Urinary bladder (tissue), 4 donors: ENCODE results near the gene SLC22A23. TPM values are rescaled to one million over a fixed set of nuclear protein-coding genes. Genes with fewer than 3 reads are reported as not detected.

Source experiments
- DNase-seq: peaks from one replicate; pipeline ENCODE4 v3.0.0-alpha.2; 2015; ENCODE audit errors: extremely low spot score
- H3K27ac ChIP-seq: one replicate; pipeline ENCODE4 v1.5.1; 2013; ENCODE audit warnings: low read depth, mild to moderate bottlenecking, moderate library complexity
- H3K36me3 ChIP-seq: one replicate; pipeline ENCODE4 v1.6.1; 2013; ENCODE audit warnings: mild to moderate bottlenecking, moderate library complexity; ENCODE audit not compliant: insufficient read depth
- H3K4me1 ChIP-seq: one replicate; pipeline ENCODE4 v1.6.1; 2013; ENCODE audit warnings: mild to moderate bottlenecking, moderate library complexity; ENCODE audit not compliant: insufficient read depth
- H3K4me3 ChIP-seq: one replicate; pipeline ENCODE4 v1.5.1; 2013; ENCODE audit warnings: low read depth, low read length
- WGBS: extraction: QIAGEN DNeasy Blood & Tissue Kit; methylation state at CpG from one replicate; pipeline ENCODE4 v1.1.7; 2013; 5-methylcytosine and 5-hydroxymethylcytosine counted together
- polyA plus RNA-seq: library from polyadenylated mRNA; stranded (reverse); fragments of 200-250 nt; gene quantifications from one replicate; pipeline ENCODE4 v1.2.3, GENCODE V29; 2013
- total RNA-seq: library from RNA; depleted of rRNA; stranded (reverse); fragments of >200 nt; gene quantifications from one replicate; pipeline ENCODE4 v1.2.3, GENCODE V29; 2014
- donor health status: healthy with polysubstance abuse.
- donor health status: healthy.

The SLC22A23 gene
- total and polyA plus RNA-seq, 2 donors, result 4.9 to 6.6 TPM

DNA sequence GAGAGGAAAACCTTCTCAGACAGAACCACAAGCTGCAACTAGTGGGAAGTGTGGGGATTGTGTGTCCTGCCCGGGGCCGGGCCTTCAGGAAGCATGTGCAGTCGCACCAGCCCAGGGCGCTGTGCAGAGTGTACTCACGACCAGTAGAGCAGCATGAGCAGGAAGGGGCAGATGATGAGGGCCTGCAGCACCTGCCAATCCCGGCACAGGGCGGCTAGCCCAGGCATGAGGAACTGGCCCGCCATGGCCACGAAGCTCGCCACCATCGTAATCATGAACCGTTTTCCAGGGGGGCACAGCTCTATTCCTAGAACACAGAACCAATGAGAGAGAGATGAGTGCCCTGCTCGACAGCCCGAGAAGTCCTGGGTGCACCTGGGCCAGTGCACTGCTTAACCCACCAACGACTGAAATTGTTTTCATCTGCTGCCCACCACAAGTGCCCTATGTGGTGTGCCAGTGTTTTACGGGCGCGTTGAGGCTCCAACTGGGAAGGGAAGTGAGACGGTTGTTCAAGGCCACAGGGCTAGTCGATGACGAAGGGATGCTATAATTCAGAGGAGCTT lies 133.1 kb downstream of the SLC22A23 start:
- H3K4me1 ChIP-seq, result no peaks in the 10 kb centered on the region
- H3K27ac ChIP-seq, result no peak overlapping the region
- no peak overlapping the region for H3K4me3 ChIP-seq
- DNase-seq, result no peak
- WGBS, result 89% methylated on average over 21 of the region's 21 CpGs
- H3K36me3 ChIP-seq, result no peaks in the 10 kb centered on the region

DNA sequence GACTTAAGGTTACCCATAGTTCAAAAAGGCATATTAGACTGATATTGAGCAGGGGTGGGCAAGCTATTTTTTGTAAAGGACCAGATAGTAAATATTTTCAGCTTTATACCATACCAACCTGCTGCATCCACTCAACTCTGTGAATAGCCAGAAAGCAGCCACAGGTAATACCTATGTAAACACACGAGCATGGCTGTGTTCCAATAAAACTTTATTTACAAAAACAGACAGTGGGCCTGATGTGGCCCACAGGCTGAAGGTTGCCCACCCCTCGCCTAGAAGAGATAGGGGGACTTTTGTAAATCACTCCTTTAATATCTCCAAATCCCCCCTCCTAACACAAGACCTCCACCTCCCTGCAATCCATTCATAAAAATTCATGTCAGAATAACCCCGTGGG lies 133.7 kb downstream of the SLC22A23 start:
- no peak for DNase-seq
- no peak overlapping the region for H3K4me3 ChIP-seq
- H3K36me3 ChIP-seq, result no peaks in the 10 kb centered on the region
- WGBS, result 83% methylated on average over 3 of the region's 3 CpGs
- no peak overlapping the region for H3K27ac ChIP-seq
- no peaks in the 10 kb centered on the region for H3K4me1 ChIP-seq

GRCh38 chr6:3322366-3322890 lies 134.4 kb downstream of the SLC22A23 start:
- WGBS, result 93% methylated on average over 14 of the region's 14 CpGs
- H3K4me1 ChIP-seq, result no peaks in the 10 kb centered on the region
- no peak overlapping the region for H3K27ac ChIP-seq
- no peaks in the 10 kb centered on the region for H3K36me3 ChIP-seq
- H3K4me3 ChIP-seq, result no peak overlapping the region
- no peak for DNase-seq

DNA sequence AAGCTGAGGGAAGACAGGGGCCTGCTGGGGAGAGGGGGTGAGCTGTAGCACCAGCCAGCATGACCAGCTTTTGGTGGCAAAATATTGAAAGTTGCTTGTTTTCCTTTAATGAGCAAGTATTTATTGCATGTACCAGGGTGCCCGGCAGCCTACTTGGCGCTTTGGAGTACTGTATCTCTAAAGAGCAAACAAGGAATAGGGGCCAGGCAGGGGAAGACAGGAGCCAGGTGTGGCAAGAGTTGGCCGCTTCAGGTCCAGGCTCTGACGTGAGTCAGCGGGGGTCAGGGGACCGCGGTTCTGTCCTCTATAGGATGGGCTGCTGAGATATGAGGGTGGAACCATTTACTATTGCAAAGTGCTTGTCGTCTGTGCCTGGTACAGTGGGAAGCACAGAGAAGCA lies 135.0 kb downstream of the SLC22A23 start:
- WGBS, result 89% methylated on average over 8 of the region's 8 CpGs

GRCh38 chr6:3321042-3321441 lies 135.8 kb downstream of the SLC22A23 start:
- H3K27ac ChIP-seq, result no peak overlapping the region
- no peaks in the 10 kb centered on the region for H3K4me1 ChIP-seq
- no peaks in the 10 kb centered on the region for H3K36me3 ChIP-seq
- 88% methylated on average over 11 of the region's 11 CpGs for WGBS
- DNase-seq, result no peak
- no peak overlapping the region for H3K4me3 ChIP-seq

More for the DNA sequence above, 135.0 kb downstream of the SLC22A23 start:
- Histone ChIP-seq H3K4me3 (no peak overlapping the region), H3K27ac (no peak overlapping the region), H3K36me3 (no peaks in the 10 kb centered on the region), H3K4me1 (no peaks in the 10 kb centered on the region)
- no peak for DNase-seq

- H3K36me3 ChIP-seq, result no peaks in the 10 kb centered on the region
- WGBS, result 90% methylated on average over 7 of the region's 7 CpGs
- H3K4me3 ChIP-seq, result no peak overlapping the region
- H3K4me1 ChIP-seq, result no peaks in the 10 kb centered on the region
- no peak overlapping the region for H3K27ac ChIP-seq
- no peak for DNase-seq
These were observed 136.5 kb downstream of the SLC22A23 start for GRCh38 chr6:3320238-3320811.

DNA sequence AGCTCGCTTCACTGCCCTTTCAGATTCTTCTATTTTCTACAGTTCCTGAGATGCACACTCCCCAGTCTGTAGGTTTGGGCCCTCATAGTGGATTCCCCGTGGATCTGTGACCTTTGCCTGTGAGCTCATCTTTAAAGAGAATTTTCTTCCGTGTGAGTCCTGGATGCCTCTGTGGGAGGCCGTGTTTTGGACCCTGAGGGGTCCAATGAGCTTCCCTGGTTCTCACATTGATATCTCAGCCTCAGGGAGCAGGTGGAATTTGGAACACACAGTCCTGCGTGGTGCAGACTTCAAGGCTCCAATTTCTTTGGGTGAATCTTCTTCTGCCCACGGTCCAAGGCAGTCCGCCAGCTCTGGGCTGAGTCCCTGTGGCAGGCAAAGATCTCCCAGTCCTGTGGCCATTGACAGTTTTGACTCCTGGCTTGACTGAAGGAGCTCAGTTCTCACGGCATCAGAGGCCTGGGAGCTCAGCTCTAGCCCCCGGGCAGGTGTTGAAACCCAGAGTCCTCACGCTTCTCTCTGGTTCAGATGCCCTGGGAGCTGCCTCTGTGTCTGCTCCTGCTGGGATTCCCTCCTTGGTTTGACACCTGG lies 137.1 kb downstream of the SLC22A23 start:
- DNase-seq, result no peak
- 82% methylated on average over 10 of the region's 10 CpGs for WGBS
- Histone ChIP-seq H3K36me3 (no peaks in the 10 kb centered on the region), H3K4me1 (no peaks in the 10 kb centered on the region), H3K4me3 (no peak overlapping the region), H3K27ac (no peak overlapping the region)

DNA sequence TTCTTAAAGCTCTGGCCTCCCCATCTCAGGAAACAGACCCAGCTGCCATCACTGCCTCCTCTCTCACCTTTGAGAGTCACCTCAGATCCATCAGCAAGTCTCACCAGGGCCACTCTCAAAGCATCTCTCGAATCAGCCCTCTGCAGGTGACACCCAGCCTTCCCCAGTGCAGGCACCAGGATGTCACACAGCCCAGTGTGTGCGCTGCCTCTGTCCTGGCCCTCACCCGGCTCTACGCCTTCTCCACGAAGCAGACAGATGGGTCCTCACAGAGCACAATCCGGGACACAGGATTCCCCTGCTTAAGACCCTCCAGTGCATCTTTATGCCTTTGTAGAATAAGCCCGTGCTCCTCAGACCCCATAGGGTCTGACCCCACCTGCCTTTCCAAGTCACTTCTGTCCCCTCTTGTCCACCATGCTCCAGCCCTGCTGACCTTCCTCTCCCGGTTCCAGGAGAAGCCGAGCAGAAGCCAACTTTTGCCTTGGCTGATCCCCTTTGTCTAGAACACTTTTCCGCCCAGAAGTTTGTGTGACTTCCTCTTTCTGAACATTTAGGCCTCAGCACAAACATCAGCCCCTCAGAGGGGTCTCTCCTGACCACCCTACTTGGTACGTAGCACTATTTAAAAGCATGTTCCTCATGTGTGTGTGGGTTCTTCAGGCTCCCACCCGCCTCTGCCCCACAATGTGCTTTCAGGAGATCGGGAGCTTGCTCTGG lies 137.9 kb downstream of the SLC22A23 start:
- Histone ChIP-seq H3K4me3 (no peak overlapping the region), H3K27ac (no peak overlapping the region), H3K36me3 (no peaks in the 10 kb centered on the region), H3K4me1 (no peaks in the 10 kb centered on the region)
- 94% methylated on average over 13 of the region's 13 CpGs for WGBS
- no peak for DNase-seq

- H3K27ac ChIP-seq, result no peak overlapping the region
- H3K4me1 ChIP-seq, result no peaks in the 10 kb centered on the region
- no peak for DNase-seq
- no peak overlapping the region for H3K4me3 ChIP-seq
- WGBS, result 75% methylated on average over 10 of the region's 10 CpGs
- no peaks in the 10 kb centered on the region for H3K36me3 ChIP-seq
These were observed 138.6 kb downstream of the SLC22A23 start for GRCh38 chr6:3318226-3318625.

DNA sequence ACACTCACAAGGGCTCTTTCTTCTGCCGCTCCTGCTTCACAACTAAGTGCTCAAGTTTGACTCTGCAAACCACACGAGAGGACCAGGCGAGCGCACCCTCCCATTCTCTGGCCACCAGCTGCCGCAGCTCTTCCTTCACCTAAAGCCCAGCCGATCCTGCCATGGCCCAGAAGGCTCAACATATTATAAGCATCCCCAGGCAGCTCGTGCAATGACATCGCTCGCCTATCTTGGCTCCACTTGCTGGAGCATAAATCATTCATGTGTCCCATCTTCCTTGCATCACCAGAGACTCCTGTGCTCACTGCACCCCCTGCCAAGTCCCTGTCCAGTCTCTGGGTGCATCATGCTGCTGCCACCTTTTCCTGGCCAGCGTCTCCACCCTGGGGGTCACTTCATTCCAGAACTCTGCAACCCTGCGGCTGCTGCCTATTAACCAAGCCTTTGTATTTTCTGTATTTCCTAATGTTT lies 139.1 kb downstream of the SLC22A23 start:
- 45% methylated on average over 11 of the region's 11 CpGs for WGBS
- DNase-seq, result no peak
- H3K27ac ChIP-seq, result no peak overlapping the region
- H3K4me1 ChIP-seq, result no peaks in the 10 kb centered on the region
- H3K4me3 ChIP-seq, result no peak overlapping the region
- H3K36me3 ChIP-seq, result no peaks in the 10 kb centered on the region

DNA sequence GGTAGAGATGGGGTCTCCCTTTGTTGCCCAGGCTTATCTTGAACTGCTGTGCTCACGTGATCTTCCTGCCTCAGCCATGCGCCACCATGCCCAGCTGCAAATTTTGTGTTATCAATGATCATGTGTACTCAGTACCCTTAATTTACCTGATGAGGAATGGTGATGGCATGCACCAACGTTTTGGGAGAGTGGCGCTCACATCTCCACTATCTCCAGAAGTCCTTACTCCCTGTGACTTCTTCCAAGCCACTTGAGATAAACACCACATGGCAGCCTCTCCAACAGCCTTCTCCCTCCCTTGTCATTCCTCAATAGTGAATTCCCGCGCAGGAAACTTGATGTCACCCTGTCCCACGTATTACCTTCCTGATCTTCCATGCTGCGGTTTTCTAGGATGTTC lies 140.0 kb downstream of the SLC22A23 start:
- DNase-seq, result no peak
- Histone ChIP-seq H3K36me3 (no peaks in the 10 kb centered on the region), H3K27ac (no peak overlapping the region), H3K4me1 (no peaks in the 10 kb centered on the region), H3K4me3 (no peak overlapping the region)
- WGBS, result 90% methylated on average over 8 of the region's 8 CpGs

DNA sequence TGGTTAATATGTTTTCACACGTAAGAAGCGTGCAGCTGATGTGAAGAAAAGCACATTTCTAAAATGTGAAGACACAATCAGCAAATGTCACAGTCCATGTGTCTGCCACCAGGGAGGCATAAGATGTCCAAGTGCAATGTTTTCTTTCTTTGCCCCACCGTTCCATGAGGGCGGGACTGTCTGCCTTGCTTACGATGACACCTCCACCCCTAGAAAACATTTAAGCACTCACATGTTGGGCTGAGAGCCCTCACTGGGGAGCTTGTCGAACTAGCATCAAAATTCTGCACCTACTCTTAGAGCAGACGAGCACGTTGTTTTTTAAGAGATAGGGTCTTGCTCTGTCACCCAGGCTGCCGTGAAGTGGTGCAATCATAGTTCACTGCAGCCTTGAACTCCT lies 140.5 kb downstream of the SLC22A23 start:
- H3K4me1 ChIP-seq, result no peaks in the 10 kb centered on the region
- no peak for DNase-seq
- 92% methylated on average over 9 of the region's 9 CpGs for WGBS

DNA sequence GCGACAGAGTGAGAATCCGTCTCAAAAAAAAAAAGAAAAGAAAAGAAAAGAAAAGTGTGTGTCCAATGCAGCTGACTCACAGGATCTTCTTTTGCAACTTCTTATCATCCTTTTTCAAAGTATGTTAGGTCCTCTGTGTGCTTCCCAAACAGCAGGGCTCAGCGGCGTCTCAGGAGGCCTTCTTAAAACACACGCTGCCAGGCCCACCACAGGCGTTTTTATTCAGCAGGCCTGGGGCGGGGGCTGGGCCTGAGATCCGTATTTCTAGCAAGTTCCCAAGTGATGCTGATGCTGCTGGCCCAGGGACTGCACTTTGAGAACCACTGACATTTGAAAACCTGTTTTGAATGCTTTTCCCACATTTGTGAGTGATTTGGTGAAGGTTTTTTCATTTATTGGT lies 141.0 kb downstream of the SLC22A23 start:
- 79% methylated on average over 8 of the region's 8 CpGs for WGBS
- Histone ChIP-seq H3K27ac (no peak overlapping the region), H3K4me1 (no peaks in the 10 kb centered on the region), H3K4me3 (no peak overlapping the region), H3K36me3 (no peaks in the 10 kb centered on the region)
- no peak for DNase-seq

More for the DNA sequence above, 140.5 kb downstream of the SLC22A23 start:
- Histone ChIP-seq H3K36me3 (no peaks in the 10 kb centered on the region), H3K4me3 (no peak overlapping the region), H3K27ac (no peak overlapping the region)
